Fibroblast of lung (primary cell): ENCODE results near the gene NCEH1.

ENCODE experiments used
- EZH2 ChIP-seq: IDR thresholded peaks from 2 replicates; pipeline ENCODE4 v1.5.1; 2012; ENCODE audit warnings: low read length, control low read depth, mild to moderate bottlenecking; ENCODE audit errors: missing control alignments
- TF ChIP-seq, protein P1 (sequence below), 2 donors: IDR thresholded peaks in 1 of 2; conservative IDR thresholded peaks in 1 of 2; 1 replicate in 1 of 2; 2 replicates in 1 of 2; pipeline ENCODE4 v1.5.1; 2011 to 2012; ENCODE audit warnings: low read length in 2 of 2, control low read depth in 1 of 2, inconsistent platforms in 1 of 2, low read depth in 1 of 2, mild to moderate bottlenecking in 1 of 2

DNA sequence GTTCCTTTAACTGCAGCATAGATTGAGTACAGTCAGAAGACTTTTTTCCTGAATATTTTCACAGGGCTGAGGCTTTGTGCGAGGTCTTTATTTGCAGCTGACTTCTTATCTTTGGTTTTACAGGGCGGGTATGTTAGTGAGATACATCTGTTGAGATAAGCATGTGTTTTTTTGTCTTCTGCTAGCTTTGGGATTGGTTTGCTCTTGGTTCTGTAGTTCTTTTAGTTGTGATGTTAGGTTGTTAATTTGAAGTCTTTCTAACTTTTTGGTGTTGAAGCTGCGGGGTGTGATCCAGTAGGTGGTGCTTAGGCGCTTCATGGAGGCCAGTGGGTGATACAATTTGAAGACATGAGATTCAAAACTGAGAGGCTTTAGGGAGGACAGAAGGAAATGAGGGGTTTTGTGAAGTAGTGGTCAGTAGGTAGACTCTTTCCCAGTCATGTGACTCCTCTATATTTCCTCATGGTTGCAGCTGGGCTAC lies 119.7 kb downstream of the NCEH1 start:
- TF ChIP-seq, protein P1, sequence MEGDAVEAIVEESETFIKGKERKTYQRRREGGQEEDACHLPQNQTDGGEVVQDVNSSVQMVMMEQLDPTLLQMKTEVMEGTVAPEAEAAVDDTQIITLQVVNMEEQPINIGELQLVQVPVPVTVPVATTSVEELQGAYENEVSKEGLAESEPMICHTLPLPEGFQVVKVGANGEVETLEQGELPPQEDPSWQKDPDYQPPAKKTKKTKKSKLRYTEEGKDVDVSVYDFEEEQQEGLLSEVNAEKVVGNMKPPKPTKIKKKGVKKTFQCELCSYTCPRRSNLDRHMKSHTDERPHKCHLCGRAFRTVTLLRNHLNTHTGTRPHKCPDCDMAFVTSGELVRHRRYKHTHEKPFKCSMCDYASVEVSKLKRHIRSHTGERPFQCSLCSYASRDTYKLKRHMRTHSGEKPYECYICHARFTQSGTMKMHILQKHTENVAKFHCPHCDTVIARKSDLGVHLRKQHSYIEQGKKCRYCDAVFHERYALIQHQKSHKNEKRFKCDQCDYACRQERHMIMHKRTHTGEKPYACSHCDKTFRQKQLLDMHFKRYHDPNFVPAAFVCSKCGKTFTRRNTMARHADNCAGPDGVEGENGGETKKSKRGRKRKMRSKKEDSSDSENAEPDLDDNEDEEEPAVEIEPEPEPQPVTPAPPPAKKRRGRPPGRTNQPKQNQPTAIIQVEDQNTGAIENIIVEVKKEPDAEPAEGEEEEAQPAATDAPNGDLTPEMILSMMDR (conservative IDR thresholded peaks at IDR 0.05 in 1 of 2, IDR thresholded peaks at IDR 0.05 in 1 of 2; ENCODE audit: low read depth in 1 of 2, low read length in 2 of 2), result no peak
- no peak for TF ChIP-seq EZH2
